ENCODE results near the gene SDK2.

The SDK2 gene

GRCh38 chr17:73595479-73595878 is 48.8 kb downstream of the SDK2 start:
- Histone ChIP-seq H3K4me1 (ENCODE audit: control insufficient read depth, insufficient read depth, low read length) (no peaks in the 10 kb centered on the region), H3K27ac (ENCODE audit: low read length) (no peak overlapping the region), H3K36me3 (ENCODE audit: control insufficient read depth, insufficient read depth, low read length) (no peaks in the 10 kb centered on the region), H3K9me3 (ENCODE audit: control insufficient read depth, insufficient read depth, low read length) (no peaks in the 10 kb centered on the region), H3K4me3 (ENCODE audit: low read length) (no peak overlapping the region), H3K27me3 (ENCODE audit: control insufficient read depth, insufficient read depth, low read length) (no peaks in the 10 kb centered on the region)
- no CpG with 5 or more reads among the region's 6 CpGs for WGBS (ENCODE audit: insufficient coverage, insufficient read length)
- DNase-seq (ENCODE audit: low read depth, low spot score) = peak; percentile 29

- H3K36me3 ChIP-seq (ENCODE audit: control insufficient read depth, insufficient read depth, low read length) = no peaks in the 10 kb centered on the region
- no peaks in the 10 kb centered on the region for H3K9me3 ChIP-seq (ENCODE audit: control insufficient read depth, insufficient read depth, low read length)
- WGBS (ENCODE audit: insufficient coverage, insufficient read length) = no CpG with 5 or more reads among the region's 6 CpGs
- no peaks in the 10 kb centered on the region for H3K27me3 ChIP-seq (ENCODE audit: control insufficient read depth, insufficient read depth, low read length)
- DNase-seq (ENCODE audit: low read depth, low spot score) = no peak
- no peak overlapping the region for H3K27ac ChIP-seq (ENCODE audit: low read length)
- no peak overlapping the region for H3K4me3 ChIP-seq (ENCODE audit: low read length)
- H3K4me1 ChIP-seq (ENCODE audit: control insufficient read depth, insufficient read depth, low read length) = no peaks in the 10 kb centered on the region
These were observed 49.2 kb downstream of the SDK2 start for GRCh38 chr17:73595068-73595467.

GRCh38 chr17:73594598-73594997 is 49.6 kb downstream of the SDK2 start:
- Histone ChIP-seq H3K36me3 (ENCODE audit: control insufficient read depth, insufficient read depth, low read length) (no peaks in the 10 kb centered on the region), H3K4me1 (ENCODE audit: control insufficient read depth, insufficient read depth, low read length) (no peaks in the 10 kb centered on the region; the same call in 1 of the 2 replicates), H3K9me3 (ENCODE audit: control insufficient read depth, insufficient read depth, low read length) (no peaks in the 10 kb centered on the region), H3K27me3 (ENCODE audit: control insufficient read depth, insufficient read depth, low read length) (no peaks in the 10 kb centered on the region), H3K4me3 (ENCODE audit: low read length) (no peak overlapping the region), H3K27ac (ENCODE audit: low read length) (no peak overlapping the region)
- WGBS (ENCODE audit: insufficient coverage, insufficient read length) = no CpG with 5 or more reads among the region's 1 CpG
- no peak for DNase-seq (ENCODE audit: low read depth, low spot score)

GRCh38 chr17:73594025-73594424 is 50.2 kb downstream of the SDK2 start:
- WGBS (ENCODE audit: insufficient coverage, insufficient read length) = no CpG with 5 or more reads among the region's 7 CpGs
- Histone ChIP-seq H3K4me3 (ENCODE audit: low read length) (no peak overlapping the region), H3K36me3 (ENCODE audit: control insufficient read depth, insufficient read depth, low read length) (no peaks in the 10 kb centered on the region), H3K4me1 (ENCODE audit: control insufficient read depth, insufficient read depth, low read length) (no peaks in the 10 kb centered on the region; the same call in 1 of the 2 replicates), H3K9me3 (ENCODE audit: control insufficient read depth, insufficient read depth, low read length) (no peaks in the 10 kb centered on the region), H3K27me3 (ENCODE audit: control insufficient read depth, insufficient read depth, low read length) (no peaks in the 10 kb centered on the region), H3K27ac (ENCODE audit: low read length) (no peak overlapping the region)
- no peak for DNase-seq (ENCODE audit: low read depth, low spot score)

GRCh38 chr17:73593249-73593965 is 50.8 kb downstream of the SDK2 start:
- H3K4me1 ChIP-seq (ENCODE audit: control insufficient read depth, insufficient read depth, low read length) = peaks cover 2% of the 10 kb centered on the region; the same call in 1 of the 2 replicates
- no peaks in the 10 kb centered on the region for H3K9me3 ChIP-seq (ENCODE audit: control insufficient read depth, insufficient read depth, low read length)
- H3K27me3 ChIP-seq (ENCODE audit: control insufficient read depth, insufficient read depth, low read length) = no peaks in the 10 kb centered on the region
- H3K36me3 ChIP-seq (ENCODE audit: control insufficient read depth, insufficient read depth, low read length) = no peaks in the 10 kb centered on the region
- H3K27ac ChIP-seq (ENCODE audit: low read length) = no peak overlapping the region
- DNase-seq (ENCODE audit: low read depth, low spot score) = no peak
- H3K4me3 ChIP-seq (ENCODE audit: low read length) = no peak overlapping the region
- WGBS (ENCODE audit: insufficient coverage, insufficient read length) = no CpG with 5 or more reads among the region's 7 CpGs

- H3K27me3 ChIP-seq (ENCODE audit: control insufficient read depth, insufficient read depth, low read length) = no peaks in the 10 kb centered on the region
- H3K4me3 ChIP-seq (ENCODE audit: low read length) = no peak overlapping the region
- H3K4me1 ChIP-seq (ENCODE audit: control insufficient read depth, insufficient read depth, low read length) = peaks cover 2% of the 10 kb centered on the region; the same call in 1 of the 2 replicates
- no peaks in the 10 kb centered on the region for H3K9me3 ChIP-seq (ENCODE audit: control insufficient read depth, insufficient read depth, low read length)
- H3K36me3 ChIP-seq (ENCODE audit: control insufficient read depth, insufficient read depth, low read length) = no peaks in the 10 kb centered on the region
- H3K27ac ChIP-seq (ENCODE audit: low read length) = no peak overlapping the region
- WGBS (ENCODE audit: insufficient coverage, insufficient read length) = no CpG with 5 or more reads among the region's 18 CpGs
- no peak for DNase-seq (ENCODE audit: low read depth, low spot score)
These were observed 51.7 kb downstream of the SDK2 start for GRCh38 chr17:73592501-73592961.

GRCh38 chr17:73592079-73592415 is 52.2 kb downstream of the SDK2 start:
- Histone ChIP-seq H3K36me3 (ENCODE audit: control insufficient read depth, insufficient read depth, low read length) (no peaks in the 10 kb centered on the region), H3K4me1 (ENCODE audit: control insufficient read depth, insufficient read depth, low read length) (peaks cover 2% of the 10 kb centered on the region; the same call in 1 of the 2 replicates), H3K4me3 (ENCODE audit: low read length) (no peak overlapping the region), H3K9me3 (ENCODE audit: control insufficient read depth, insufficient read depth, low read length) (no peaks in the 10 kb centered on the region), H3K27ac (ENCODE audit: low read length) (no peak overlapping the region), H3K27me3 (ENCODE audit: control insufficient read depth, insufficient read depth, low read length) (no peaks in the 10 kb centered on the region)
- no CpG with 5 or more reads among the region's 6 CpGs for whole genome bisulfite sequencing (ENCODE audit: insufficient coverage, insufficient read length)
- no peak for DNase-seq (ENCODE audit: low read depth, low spot score)

GRCh38 chr17:73591296-73592078 is 52.8 kb downstream of the SDK2 start:
- Histone ChIP-seq H3K36me3 (ENCODE audit: control insufficient read depth, insufficient read depth, low read length) (no peaks in the 10 kb centered on the region), H3K4me1 (ENCODE audit: control insufficient read depth, insufficient read depth, low read length) (peaks cover 2% of the 10 kb centered on the region; the same call in 1 of the 2 replicates), H3K27ac (ENCODE audit: low read length) (no peak overlapping the region), H3K4me3 (ENCODE audit: low read length) (no peak overlapping the region), H3K9me3 (ENCODE audit: control insufficient read depth, insufficient read depth, low read length) (no peaks in the 10 kb centered on the region), H3K27me3 (ENCODE audit: control insufficient read depth, insufficient read depth, low read length) (no peaks in the 10 kb centered on the region)
- WGBS (ENCODE audit: insufficient coverage, insufficient read length) = no CpG with 5 or more reads among the region's 19 CpGs
- no peak for DNase-seq (ENCODE audit: low read depth, low spot score)

GRCh38 chr17:73589363-73589980 is 54.8 kb downstream of the SDK2 start:
- no peaks in the 10 kb centered on the region for H3K36me3 ChIP-seq (ENCODE audit: control insufficient read depth, insufficient read depth, low read length)
- H3K27ac ChIP-seq (ENCODE audit: low read length) = no peak overlapping the region
- H3K27me3 ChIP-seq (ENCODE audit: control insufficient read depth, insufficient read depth, low read length) = no peaks in the 10 kb centered on the region
- no peaks in the 10 kb centered on the region for H3K9me3 ChIP-seq (ENCODE audit: control insufficient read depth, insufficient read depth, low read length)
- H3K4me3 ChIP-seq (ENCODE audit: low read length) = no peak overlapping the region
- WGBS (ENCODE audit: insufficient coverage, insufficient read length) = no CpG with 5 or more reads among the region's 11 CpGs
- H3K4me1 ChIP-seq (ENCODE audit: control insufficient read depth, insufficient read depth, low read length) = peaks cover 2% of the 10 kb centered on the region; the same call in 1 of the 2 replicates
- no peak for DNase-seq (ENCODE audit: low read depth, low spot score)

GRCh38 chr17:73588891-73589290 is 55.4 kb downstream of the SDK2 start:
- no peak for DNase-seq (ENCODE audit: low read depth, low spot score)
- Histone ChIP-seq H3K4me1 (ENCODE audit: control insufficient read depth, insufficient read depth, low read length) (peaks cover 2% of the 10 kb centered on the region; the same call in 1 of the 2 replicates), H3K4me3 (ENCODE audit: low read length) (no peak overlapping the region), H3K9me3 (ENCODE audit: control insufficient read depth, insufficient read depth, low read length) (no peaks in the 10 kb centered on the region), H3K27me3 (ENCODE audit: control insufficient read depth, insufficient read depth, low read length) (no peaks in the 10 kb centered on the region), H3K27ac (ENCODE audit: low read length) (no peak overlapping the region), H3K36me3 (ENCODE audit: control insufficient read depth, insufficient read depth, low read length) (no peaks in the 10 kb centered on the region)
- no CpG with 5 or more reads among the region's 7 CpGs for WGBS (ENCODE audit: insufficient coverage, insufficient read length)
